ENCODE measurements around the gene KCNQ1. TPM values are rescaled to one million over a fixed set of nuclear protein-coding genes. Genes with fewer than 3 reads are reported as not detected.
A peak's percentile ranks its signal among the peaks of the same experiment; 100 is the strongest.

KCNQ1 gene
- total RNA-seq, 1 donor from 2014 or later, result 96.4 TPM

- no peak for DNase-seq (ENCODE audit: low spot score)
Measured at GRCh38 chr11:2838676-2839294, 394.0 kb downstream of the KCNQ1 start.

GRCh38 chr11:2839395-2839943, 394.7 kb downstream of the KCNQ1 start:
- DNase-seq (ENCODE audit: low spot score), result peak; percentile 24

DNA sequence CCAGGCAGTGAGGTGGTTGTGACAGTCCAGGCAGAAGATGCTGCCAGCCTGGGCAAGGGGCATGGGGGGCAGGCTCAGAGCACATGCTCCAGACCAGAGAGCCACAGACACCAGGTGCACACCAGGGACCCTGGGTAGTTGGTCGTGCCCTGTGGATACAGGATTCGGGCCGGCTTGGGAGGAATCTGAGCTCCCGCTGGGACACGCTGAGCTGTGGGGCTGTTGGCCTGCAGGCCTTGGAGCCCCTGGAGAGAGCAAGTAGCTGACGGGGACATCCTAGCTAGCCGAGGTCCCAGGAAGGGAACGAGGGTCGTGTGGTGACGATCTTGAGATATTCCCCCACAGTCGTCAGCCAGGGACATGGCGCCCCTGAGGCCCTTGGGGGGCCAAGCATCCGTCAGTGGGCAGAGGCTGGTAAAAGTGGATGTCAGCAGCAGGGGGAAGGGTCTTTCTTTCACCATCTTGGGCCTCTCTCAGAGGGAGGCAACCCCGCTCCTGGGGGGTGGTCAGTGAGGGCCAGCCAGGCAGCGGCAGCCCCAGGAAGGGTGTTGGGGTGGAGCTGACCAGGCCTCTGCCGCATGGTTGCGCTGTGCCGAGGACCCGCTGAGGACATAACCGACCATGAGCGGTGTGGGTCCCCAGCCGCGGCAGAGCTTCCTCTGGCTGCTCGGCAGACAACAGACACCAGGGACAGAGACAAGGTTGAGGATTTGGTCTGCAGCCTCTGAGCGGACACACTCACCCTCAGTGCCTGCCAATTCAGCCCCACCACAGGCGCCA, 396.8 kb downstream of the KCNQ1 start:
- no peak for DNase-seq (ENCODE audit: low spot score)

DNA sequence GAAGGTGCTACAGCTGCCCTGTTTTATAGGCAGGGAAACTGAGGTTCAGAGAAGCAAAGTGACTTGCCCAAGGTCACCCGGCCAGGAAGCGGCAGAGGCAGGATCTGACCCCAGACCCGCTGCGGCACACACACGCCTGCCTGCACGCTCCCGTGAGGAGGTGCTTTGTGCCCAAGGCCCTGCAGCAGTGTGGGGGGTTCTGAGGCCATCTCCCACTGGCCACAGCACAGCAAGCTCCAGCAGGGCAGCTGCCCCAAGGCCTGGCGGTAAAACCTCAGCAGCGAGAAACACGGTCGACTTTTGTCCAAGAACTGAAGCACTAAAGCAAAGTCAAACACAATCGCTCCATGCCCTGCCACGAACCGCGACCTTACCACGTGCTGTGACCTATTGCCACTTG, 398.1 kb downstream of the KCNQ1 start:
- no peak for DNase-seq (ENCODE audit: low spot score)

- DNase-seq (ENCODE audit: low spot score), result no peak
Measured at GRCh38 chr11:2843551-2843950, 398.7 kb downstream of the KCNQ1 start.

- no peak for DNase-seq (ENCODE audit: low spot score)
Measured at GRCh38 chr11:2844116-2844842, 399.5 kb downstream of the KCNQ1 start.

- DNase-seq (ENCODE audit: low spot score), result no peak
Measured at GRCh38 chr11:2844996-2845395, 400.2 kb downstream of the KCNQ1 start.

DNA sequence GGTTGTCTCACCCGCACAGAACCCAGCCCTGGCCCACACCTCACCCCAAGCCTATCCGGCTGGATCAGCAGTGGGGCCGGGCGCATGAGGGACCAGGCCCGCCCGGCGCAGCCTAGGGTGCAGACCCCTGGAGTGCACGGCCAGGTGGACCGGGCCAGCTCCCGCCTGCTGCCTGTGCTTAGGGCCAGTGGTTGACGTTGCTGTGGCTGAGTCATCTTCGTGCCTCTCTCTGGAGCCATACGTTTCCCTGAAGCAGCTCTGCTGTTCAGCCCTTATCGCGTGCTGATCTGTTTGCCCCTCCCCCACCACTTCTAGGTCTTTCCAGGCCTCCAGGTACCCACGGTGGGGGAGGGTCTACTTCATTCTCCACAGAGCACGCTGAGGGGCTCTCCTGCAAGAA, 401.2 kb downstream of the KCNQ1 start:
- DNase-seq (ENCODE audit: low spot score), result no peak

- no peak for DNase-seq (ENCODE audit: low spot score)
Measured at GRCh38 chr11:2846470-2846869, 401.7 kb downstream of the KCNQ1 start.

DNA sequence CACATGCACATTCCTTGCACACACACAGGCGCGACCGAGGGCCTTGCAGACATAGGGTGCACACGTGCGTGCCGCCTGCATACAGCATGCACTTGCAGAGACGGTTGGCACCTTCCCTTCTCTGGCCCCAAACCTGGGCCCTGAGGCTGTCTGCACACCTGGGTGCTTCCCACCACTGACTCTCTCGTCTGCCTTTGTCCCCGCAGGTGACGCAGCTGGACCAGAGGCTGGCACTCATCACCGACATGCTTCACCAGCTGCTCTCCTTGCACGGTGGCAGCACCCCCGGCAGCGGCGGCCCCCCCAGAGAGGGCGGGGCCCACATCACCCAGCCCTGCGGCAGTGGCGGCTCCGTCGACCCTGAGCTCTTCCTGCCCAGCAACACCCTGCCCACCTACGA, 402.8 kb downstream of the KCNQ1 start:
- DNase-seq (ENCODE audit: low spot score), result no peak

DNA sequence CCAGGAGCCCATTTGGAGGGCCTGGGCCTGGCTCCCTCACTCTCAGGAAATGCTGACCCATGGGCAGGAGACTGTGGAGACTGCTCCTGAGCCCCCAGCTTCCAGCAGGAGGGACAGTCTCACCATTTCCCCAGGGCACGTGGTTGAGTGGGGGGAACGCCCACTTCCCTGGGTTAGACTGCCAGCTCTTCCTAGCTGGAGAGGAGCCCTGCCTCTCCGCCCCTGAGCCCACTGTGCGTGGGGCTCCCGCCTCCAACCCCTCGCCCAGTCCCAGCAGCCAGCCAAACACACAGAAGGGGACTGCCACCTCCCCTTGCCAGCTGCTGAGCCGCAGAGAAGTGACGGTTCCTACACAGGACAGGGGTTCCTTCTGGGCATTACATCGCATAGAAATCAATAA, 403.7 kb downstream of the KCNQ1 start:
- DNase-seq (ENCODE audit: low spot score), result no peak

- no peak for DNase-seq (ENCODE audit: low spot score)
Measured at GRCh38 chr11:2849994-2850770, 405.4 kb downstream of the KCNQ1 start.

GRCh38 chr11:2853401-2853800, 408.6 kb downstream of the KCNQ1 start:
- no peak for DNase-seq (ENCODE audit: low spot score)

GRCh38 chr11:2853997-2854560, 409.3 kb downstream of the KCNQ1 start:
- DNase-seq (ENCODE audit: low spot score), result no peak

DNA sequence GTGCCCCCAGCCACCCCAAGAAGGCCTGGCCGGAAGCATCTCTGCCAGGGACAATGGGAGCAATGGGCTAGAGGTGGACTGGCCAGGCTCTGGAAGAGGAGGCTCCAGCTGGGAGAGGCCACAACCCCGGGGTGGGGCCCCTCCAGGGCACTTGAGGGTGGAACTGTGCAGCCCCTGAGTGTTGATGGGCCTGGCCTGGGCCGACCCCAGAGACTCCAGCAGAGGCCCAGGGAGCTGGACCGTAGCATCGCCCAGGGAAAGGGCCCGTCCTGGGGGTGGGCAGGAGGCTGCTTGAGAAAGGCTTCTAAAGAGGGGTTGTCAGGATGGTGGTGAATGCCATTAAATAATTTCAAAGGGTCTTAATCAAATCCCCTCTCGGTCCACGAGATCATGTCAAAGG, 410.4 kb downstream of the KCNQ1 start:
- DNase-seq (ENCODE audit: low spot score), result no peak

DNA sequence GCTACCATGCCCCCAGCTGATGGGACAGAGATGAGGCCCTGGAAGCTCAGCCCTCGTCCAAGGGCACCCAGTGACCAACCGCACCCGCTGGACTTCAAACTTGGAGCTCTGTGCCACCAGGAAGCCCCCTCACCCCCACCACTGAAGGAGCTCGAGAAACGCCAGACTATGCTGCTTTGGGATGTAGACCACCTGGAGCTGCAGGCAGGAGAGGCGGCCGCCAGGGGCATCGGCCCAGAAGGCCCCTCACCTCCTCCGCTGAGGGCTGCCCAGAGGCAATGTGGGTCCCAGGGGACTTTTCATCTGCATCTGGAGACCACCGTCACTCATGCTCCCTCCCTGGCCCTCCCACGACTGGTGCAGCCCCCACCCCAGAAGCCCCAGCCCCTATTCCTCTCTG, 412.5 kb downstream of the KCNQ1 start:
- DNase-seq (ENCODE audit: low spot score), result no peak

DNA sequence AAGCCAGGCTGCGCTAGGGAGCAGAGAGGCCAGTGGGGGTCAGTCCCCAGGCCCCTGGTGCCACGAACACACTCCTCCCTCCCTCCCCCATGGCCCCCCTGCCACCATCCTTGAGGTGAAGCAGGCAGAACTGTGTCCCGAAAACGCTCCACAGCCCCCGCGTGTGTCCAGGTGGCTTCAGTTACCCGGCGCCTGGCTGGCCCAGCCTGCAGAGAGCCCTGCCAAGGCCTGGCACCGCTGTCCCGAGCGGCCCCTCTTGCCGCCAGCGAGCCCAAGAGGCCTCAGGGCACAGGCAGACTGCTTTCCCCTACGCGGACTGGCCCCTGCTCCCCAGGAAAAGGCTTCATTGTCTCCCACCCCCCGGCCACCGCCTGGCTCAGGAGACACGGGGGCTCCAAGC, 413.1 kb downstream of the KCNQ1 start:
- no peak for DNase-seq (ENCODE audit: low spot score)

DNA sequence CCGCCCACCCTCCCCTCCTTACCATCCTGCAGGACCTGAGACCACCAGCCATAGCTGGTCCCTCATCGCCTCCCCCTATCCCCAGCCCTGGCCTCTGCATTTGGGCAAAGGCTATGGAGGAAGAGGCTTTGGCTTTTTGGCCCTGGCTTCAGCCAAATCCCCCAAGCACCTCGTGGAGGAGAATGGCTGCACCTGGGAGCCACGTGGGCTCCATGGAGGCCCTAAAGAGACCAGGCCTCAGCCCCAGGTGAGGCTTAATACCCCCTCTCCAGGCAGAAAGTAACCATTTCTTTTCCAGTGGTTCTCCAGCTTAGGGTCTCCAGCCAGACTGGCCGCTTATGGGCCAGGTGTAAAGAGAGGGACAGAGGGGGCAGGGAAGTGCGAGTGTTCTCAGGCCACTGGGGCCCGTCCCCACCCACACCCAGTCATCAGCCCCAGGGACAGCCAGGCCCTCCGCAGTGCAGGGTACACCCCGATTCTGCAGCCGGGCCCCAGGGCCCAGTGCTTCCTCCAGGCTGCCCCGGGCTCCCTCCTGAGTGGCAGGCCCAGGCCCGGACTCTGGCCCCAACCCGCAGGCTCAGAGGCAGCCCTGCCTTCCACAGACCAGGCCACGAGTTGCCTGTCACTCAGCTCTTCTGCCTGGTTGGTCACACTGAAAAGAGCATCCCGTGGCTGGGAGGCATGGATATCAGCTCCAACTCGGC, 414.3 kb downstream of the KCNQ1 start:
- DNase-seq (ENCODE audit: low spot score), result no peak

GRCh38 chr11:2859699-2860037, 414.9 kb downstream of the KCNQ1 start:
- no peak for DNase-seq (ENCODE audit: low spot score)

DNA sequence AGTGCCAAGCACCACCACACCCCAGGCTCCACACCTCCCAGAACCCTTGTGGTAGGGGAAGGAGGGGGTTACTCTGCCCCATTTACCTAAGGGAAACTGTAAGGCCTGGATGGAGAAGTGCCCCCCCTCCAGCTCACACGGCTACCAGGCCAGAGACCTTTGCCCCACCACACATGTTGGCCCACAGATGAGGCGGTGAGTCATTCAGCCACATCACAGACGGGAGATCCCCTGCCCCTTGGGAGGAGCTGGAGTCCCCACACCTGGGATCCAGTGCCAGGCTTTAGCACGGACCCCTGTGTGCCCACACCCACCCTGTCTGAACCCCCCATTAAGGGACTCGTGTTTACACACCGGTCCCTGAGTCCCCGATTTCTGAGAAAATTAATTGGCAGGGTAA, 415.8 kb downstream of the KCNQ1 start:
- DNase-seq (ENCODE audit: low spot score), result peak; percentile 40

Data from mucosa of gallbladder (tissue), 1 donor.